Measurements from ENCODE around the gene PDSS2.
A peak's percentile ranks its signal among the peaks of the same experiment; 100 is the strongest.
"Not testable (repeated sequence)": the region's sequence is repeated elsewhere in the genome, so short reads cannot be mapped to it uniquely, and the experiment has no call there.

The PDSS2 gene

DNA sequence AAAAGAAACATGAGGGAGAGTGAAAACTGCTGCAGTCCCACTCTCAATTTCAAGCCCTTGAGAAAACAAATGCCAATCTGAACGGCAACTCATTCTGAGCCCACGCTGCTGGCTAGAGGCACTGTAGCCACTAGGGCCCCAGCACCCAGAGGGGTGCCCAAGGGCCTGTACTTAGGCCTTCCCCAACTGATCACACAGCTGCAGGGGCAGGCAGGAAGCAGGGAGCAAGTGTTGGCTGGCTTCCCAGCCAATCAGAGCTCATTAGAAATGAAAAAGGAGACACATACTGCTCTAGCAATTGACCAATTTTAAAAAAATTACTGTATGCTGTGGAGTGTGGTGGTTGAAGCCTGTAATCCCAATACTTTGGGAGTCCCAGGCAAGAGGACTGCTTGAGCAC lies 340.4 kb downstream of the PDSS2 start:
- ChIA-PET POLR2A (no interaction called here), CTCF (interaction anchor here (1.5 kb wide), 1 partner anchor 13 kb away, joined by 4 read pairs; no protein-coding TSS in a partner anchor)
- H3K4me1 ChIP-seq (ENCODE audit: control extremely low read depth in 1 of 4, control insufficient read depth in 4 of 4, insufficient read depth in 4 of 4, low read length in 3 of 4): peaks cover 3 to 28% (median 16%) of the 10 kb centered on the region in 4 experiments

DNA sequence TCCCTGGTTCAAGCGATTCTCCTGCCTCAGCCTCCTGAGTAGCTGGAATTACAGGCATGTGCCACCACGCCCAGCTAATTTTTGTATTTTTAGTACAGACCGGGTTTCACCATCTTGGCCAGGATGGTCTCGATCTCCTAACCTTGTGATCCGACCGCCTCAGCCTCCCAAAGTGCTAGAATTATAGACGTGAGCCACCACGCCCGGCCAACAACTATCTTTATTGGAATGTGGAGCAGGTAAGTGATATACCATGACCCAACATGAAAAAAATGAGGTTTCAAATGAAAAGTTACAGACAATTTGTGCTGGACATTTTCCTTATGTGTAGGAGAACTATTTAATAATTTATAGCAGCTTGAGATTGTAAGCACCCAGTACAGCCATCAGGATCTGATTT lies 340.8 kb downstream of the PDSS2 start:
- H3K4me1 ChIP-seq (ENCODE audit: control extremely low read depth in 1 of 4, control insufficient read depth in 4 of 4, insufficient read depth in 4 of 4, low read length in 3 of 4): peaks cover 3 to 32% (median 20%) of the 10 kb centered on the region in 4 experiments
- H3K36me3 ChIP-seq (ENCODE audit: control insufficient read depth in 4 of 4, insufficient read depth in 4 of 4, low read length in 3 of 4); H3K27ac ChIP-seq (ENCODE audit: insufficient read depth in 1 of 2, low read depth in 1 of 2, low read length in 2 of 2, poor library complexity in 1 of 2, severe bottlenecking in 2 of 2); POLR2A ChIA-PET; H3K4me3 ChIP-seq (ENCODE audit: control insufficient read depth in 1 of 7, extremely low read depth in 1 of 7, insufficient read depth in 4 of 7, low read depth in 2 of 7, low read length in 6 of 7); CTCF ChIA-PET; DNase-seq; H3K9me3 ChIP-seq (ENCODE audit: control extremely low read depth in 1 of 5, control insufficient read depth in 4 of 5, insufficient read depth in 2 of 5, low read depth in 1 of 5, low read length in 4 of 5): not testable (repeated sequence)
- peaks cover 0 to 28% (median 8%) of the 10 kb centered on the region in 5 experiments for H3K27me3 ChIP-seq (replicated peaks in 2 of 5; ENCODE audit: control insufficient read depth in 4 of 5, insufficient read depth in 5 of 5, low read length in 4 of 5)
- WGBS (ENCODE audit: insufficient coverage): 98% methylated on average over 9 of the region's 9 CpGs

More for the DNA sequence above, 340.4 kb downstream of the PDSS2 start:
- WGBS (ENCODE audit: insufficient coverage): 100% methylated on average over 2 of the region's 2 CpGs
- H3K27ac ChIP-seq (ENCODE audit: insufficient read depth in 1 of 2, low read depth in 1 of 2, low read length in 2 of 2, poor library complexity in 1 of 2, severe bottlenecking in 2 of 2): no peak overlapping the region
- peaks cover 0 to 28% (median 8%) of the 10 kb centered on the region in 5 experiments for H3K27me3 ChIP-seq (replicated peaks in 2 of 5; ENCODE audit: control insufficient read depth in 4 of 5, insufficient read depth in 5 of 5, low read length in 4 of 5)
- H3K36me3 ChIP-seq (ENCODE audit: control insufficient read depth in 4 of 4, insufficient read depth in 4 of 4, low read length in 3 of 4): no peaks in the 10 kb centered on the region
- H3K4me3 ChIP-seq (ENCODE audit: control insufficient read depth in 1 of 7, extremely low read depth in 1 of 7, insufficient read depth in 4 of 7, low read depth in 2 of 7, low read length in 6 of 7): no peak overlapping the region
- no peaks in the 10 kb centered on the region for H3K9me3 ChIP-seq (ENCODE audit: control extremely low read depth in 1 of 5, control insufficient read depth in 4 of 5, insufficient read depth in 2 of 5, low read depth in 1 of 5, low read length in 4 of 5)
- DNase-seq: no peak

- H3K27ac ChIP-seq (ENCODE audit: insufficient read depth in 1 of 2, low read depth in 1 of 2, low read length in 2 of 2, poor library complexity in 1 of 2, severe bottlenecking in 2 of 2): no peak overlapping the region
- ChIA-PET POLR2A (no interaction called here), CTCF (interaction anchor here (1.6 to 1.9 kb wide), 2 partner anchors 78 to 89 kb away, joined by 4 to 5 read pairs; partner anchors contain the start of gene MTRES1)
- H3K27me3 ChIP-seq (replicated peaks in 2 of 5; ENCODE audit: control insufficient read depth in 4 of 5, insufficient read depth in 5 of 5, low read length in 4 of 5): peaks cover 0 to 28% (median 8%) of the 10 kb centered on the region in 5 experiments
- H3K36me3 ChIP-seq (ENCODE audit: control insufficient read depth in 4 of 4, insufficient read depth in 4 of 4, low read length in 3 of 4): no peaks in the 10 kb centered on the region
- no peak for DNase-seq
- no CpG with 5 or more reads among the region's 7 CpGs for WGBS (ENCODE audit: insufficient coverage)
- H3K4me3 ChIP-seq (ENCODE audit: control insufficient read depth in 1 of 7, extremely low read depth in 1 of 7, insufficient read depth in 4 of 7, low read depth in 2 of 7, low read length in 6 of 7): peak overlapping the region in 2 of 7 experiments; percentile 17 to 78
- no peaks in the 10 kb centered on the region for H3K9me3 ChIP-seq (ENCODE audit: control extremely low read depth in 1 of 5, control insufficient read depth in 4 of 5, insufficient read depth in 2 of 5, low read depth in 1 of 5, low read length in 4 of 5)
- H3K4me1 ChIP-seq (ENCODE audit: control extremely low read depth in 1 of 4, control insufficient read depth in 4 of 4, insufficient read depth in 4 of 4, low read length in 3 of 4): peaks cover 3 to 32% (median 20%) of the 10 kb centered on the region in 4 experiments
These were observed 342.4 kb downstream of the PDSS2 start for GRCh38 chr6:107116931-107117330.

GRCh38 chr6:107116328-107116892 lies 343.0 kb downstream of the PDSS2 start:
- Histone ChIP-seq H3K9me3 (ENCODE audit: control extremely low read depth in 1 of 5, control insufficient read depth in 4 of 5, insufficient read depth in 2 of 5, low read depth in 1 of 5, low read length in 4 of 5) (no peaks in the 10 kb centered on the region), H3K4me1 (ENCODE audit: control extremely low read depth in 1 of 4, control insufficient read depth in 4 of 4, insufficient read depth in 4 of 4, low read length in 3 of 4) (peaks cover 3 to 32% (median 20%) of the 10 kb centered on the region in 4 experiments), H3K27ac (ENCODE audit: insufficient read depth in 1 of 2, low read depth in 1 of 2, low read length in 2 of 2, poor library complexity in 1 of 2, severe bottlenecking in 2 of 2) (no peak overlapping the region), H3K4me3 (ENCODE audit: control insufficient read depth in 1 of 7, extremely low read depth in 1 of 7, insufficient read depth in 4 of 7, low read depth in 2 of 7, low read length in 6 of 7) (peak overlapping the region in 6 of 7 experiments; percentile 47 to 78 (median 70)), H3K27me3 (replicated peaks in 2 of 5; ENCODE audit: control insufficient read depth in 4 of 5, insufficient read depth in 5 of 5, low read length in 4 of 5) (peaks cover 0 to 28% (median 8%) of the 10 kb centered on the region in 5 experiments), H3K36me3 (ENCODE audit: control insufficient read depth in 4 of 4, insufficient read depth in 4 of 4, low read length in 3 of 4) (no peaks in the 10 kb centered on the region)
- peak; percentile 62 to 80 (median 74) for DNase-seq
- CTCF ChIA-PET: interaction anchor here (0.9 to 1.9 kb wide), 5 partner anchors 15 to 511 kb away, joined by 3 to 5 read pairs (median 3); partner anchors contain the start of gene MTRES1
- POLR2A ChIA-PET: no interaction called here
- WGBS (ENCODE audit: insufficient coverage): 0% methylated on average over 4 of the region's 15 CpGs

DNA sequence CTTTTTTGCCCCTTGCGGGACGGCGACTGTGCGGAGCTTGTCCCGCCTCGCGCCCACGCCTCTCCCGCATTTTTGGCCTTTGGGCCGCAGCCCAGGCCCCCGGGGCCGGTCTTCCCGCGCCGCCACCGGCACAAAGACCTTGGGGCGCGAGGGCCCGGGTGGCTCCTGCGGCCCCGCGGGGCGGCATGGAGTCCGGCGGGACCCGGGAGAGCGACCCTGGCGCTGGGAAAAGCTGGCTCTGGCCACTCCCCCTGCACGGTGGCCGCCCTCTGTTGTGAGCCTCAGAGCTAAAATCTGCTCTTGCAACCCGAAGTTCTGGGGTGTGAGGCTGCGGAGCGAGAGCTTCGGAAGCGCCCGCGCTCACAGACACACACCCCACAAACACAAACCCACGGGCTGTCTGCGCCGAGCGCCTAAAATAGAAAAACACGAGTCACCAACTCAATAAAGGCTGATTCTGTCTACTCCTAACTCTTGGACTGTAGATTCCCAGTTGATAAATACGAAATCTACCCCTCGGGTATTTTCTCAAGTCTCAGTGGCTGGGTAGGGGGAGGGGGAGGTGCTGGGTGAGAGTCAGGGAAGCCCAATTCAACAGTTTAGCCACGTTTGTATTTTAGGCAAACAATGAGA lies 343.6 kb downstream of the PDSS2 start:
- peak in 2 of 3 donors; percentile 39 to 54 for DNase-seq
- WGBS (ENCODE audit: insufficient coverage): under 1% methylated on average over 33 of the region's 45 CpGs
- H3K4me3 ChIP-seq (ENCODE audit: control insufficient read depth in 1 of 7, extremely low read depth in 1 of 7, insufficient read depth in 4 of 7, low read depth in 2 of 7, low read length in 6 of 7): peak overlapping the region; percentile 34 to 78 (median 69)
- peaks cover 0 to 28% (median 8%) of the 10 kb centered on the region in 5 experiments for H3K27me3 ChIP-seq (replicated peaks in 2 of 5; ENCODE audit: control insufficient read depth in 4 of 5, insufficient read depth in 5 of 5, low read length in 4 of 5)
- no peaks in the 10 kb centered on the region for H3K9me3 ChIP-seq (ENCODE audit: control extremely low read depth in 1 of 5, control insufficient read depth in 4 of 5, insufficient read depth in 2 of 5, low read depth in 1 of 5, low read length in 4 of 5)
- POLR2A ChIA-PET: no interaction called here
- H3K4me1 ChIP-seq (ENCODE audit: control extremely low read depth in 1 of 4, control insufficient read depth in 4 of 4, insufficient read depth in 4 of 4, low read length in 3 of 4): peaks cover 3 to 36% (median 20%) of the 10 kb centered on the region in 4 experiments
- H3K27ac ChIP-seq (ENCODE audit: insufficient read depth in 1 of 2, low read depth in 1 of 2, low read length in 2 of 2, poor library complexity in 1 of 2, severe bottlenecking in 2 of 2): no peak overlapping the region
- no peaks in the 10 kb centered on the region for H3K36me3 ChIP-seq (ENCODE audit: control insufficient read depth in 4 of 4, insufficient read depth in 4 of 4, low read length in 3 of 4)
- CTCF ChIA-PET: interaction anchor here (0.7 to 1.9 kb wide), 7 partner anchors 14 to 606 kb away, joined by 3 to 5 read pairs (median 3); partner anchors contain the start of gene MTRES1

- DNase-seq: peak in 2 of 3 donors; percentile 54 to 59
- peaks cover 0 to 28% (median 8%) of the 10 kb centered on the region in 5 experiments for H3K27me3 ChIP-seq (replicated peaks in 2 of 5; ENCODE audit: control insufficient read depth in 4 of 5, insufficient read depth in 5 of 5, low read length in 4 of 5)
- ChIA-PET POLR2A (no interaction called here), CTCF (interaction anchor here (0.7 to 1.9 kb wide), 5 partner anchors 14 to 605 kb away, joined by 3 to 5 read pairs (median 3); partner anchors contain the start of gene MTRES1)
- H3K27ac ChIP-seq (ENCODE audit: insufficient read depth in 1 of 2, low read depth in 1 of 2, low read length in 2 of 2, poor library complexity in 1 of 2, severe bottlenecking in 2 of 2): no peak within 1 kb of the TSS
- peaks cover 4 to 43% (median 25%) of the 10 kb centered on the region in 4 experiments for H3K4me1 ChIP-seq (ENCODE audit: control extremely low read depth in 1 of 4, control insufficient read depth in 4 of 4, insufficient read depth in 4 of 4, low read length in 3 of 4)
- no peaks in the 10 kb centered on the region for H3K36me3 ChIP-seq (ENCODE audit: control insufficient read depth in 4 of 4, insufficient read depth in 4 of 4, low read length in 3 of 4)
- 0% methylated on average over 49 of the region's 109 CpGs for WGBS (ENCODE audit: insufficient coverage)
- H3K4me3 ChIP-seq (ENCODE audit: control insufficient read depth in 1 of 7, extremely low read depth in 1 of 7, insufficient read depth in 4 of 7, low read depth in 2 of 7, low read length in 6 of 7): peak within 1 kb of the TSS; percentile 47 to 78 (median 69)
- no peaks in the 10 kb centered on the region for H3K9me3 ChIP-seq (ENCODE audit: control extremely low read depth in 1 of 5, control insufficient read depth in 4 of 5, insufficient read depth in 2 of 5, low read depth in 1 of 5, low read length in 4 of 5)
These were observed 344.3 kb downstream of the PDSS2 start, which contains the start of gene BEND3 for GRCh38 chr6:107114926-107115694. Gene BEND3 (minus strand): TSS chr6:107115515. CDS start chr6:107099285, 16,230 bp downstream.

All from common myeloid progenitor, CD34-positive (primary cell).